ENCODE results near the gene SRGAP2C.
"Not testable (repeated sequence)": the region's sequence is repeated elsewhere in the genome, so short reads cannot be mapped to it uniquely, and the experiment has no call there.

GRCh38 chr1:121343311-121343906 lies 158.6 kb downstream of the SRGAP2C start:
- TF ChIP-seq TAF1, POLR2A, POLR2AphosphoS5, SPI1 (IDR thresholded peaks at IDR 0.05; ENCODE audit: low read depth, low read length): not testable (repeated sequence)
